Measurements from ENCODE around the gene TPST2. TPM values are rescaled to one million over a fixed set of nuclear protein-coding genes. Genes with fewer than 3 reads are reported as not detected.
A peak's percentile ranks its signal among the peaks of the same experiment; 100 is the strongest.

TPST2 gene
- total and polyA plus RNA-seq, 9 of the 15 experiments (the other 6 are each of a cell fraction or from before 2014, with no cell fraction given) = 14.2 to 123 (median 60.1) TPM

GRCh38 chr22:26547837-26548236, 42.1 kb downstream of the TPST2 start:
- H3K27me3 ChIP-seq (ENCODE audit: control insufficient read depth in 2 of 2, insufficient read depth in 2 of 2, low read length in 2 of 2) = no peaks in the 10 kb centered on the region
- no peak overlapping the region for H3K4me2 ChIP-seq (ENCODE audit: insufficient read depth, low read length)
- POLR2A ChIA-PET = no interaction called here
- H3K79me2 ChIP-seq (ENCODE audit: control insufficient read depth, insufficient read depth, low read length) = peaks cover 91% of the 10 kb centered on the region
- intact Hi-C loops (cut with micrococcal nuclease) (no loop called here), in situ Hi-C loops (cut with MboI) (no loop called here)
- TF ChIP-seq RBM25 (IDR thresholded peaks at IDR 0.05; ENCODE audit: low read depth, low read length, severe bottlenecking) (peak; percentile 64), TAL1 (IDR thresholded peaks at IDR 0.05) (no peak)
- peaks cover 0 to 3% of the 10 kb centered on the region in 2 experiments; a peak in 1 of 5 replicates for H3K4me1 ChIP-seq (replicated peaks in 1 of 2; ENCODE audit: control insufficient read depth in 2 of 2, insufficient read depth in 2 of 2, low read length in 2 of 2)
- H3K9ac ChIP-seq (ENCODE audit: insufficient read depth in 1 of 2, low read depth in 2 of 2, low read length in 2 of 2) = no peak overlapping the region
- WGBS (ENCODE audit: insufficient coverage, low coverage, missing lambda C conversion rate) = 76% methylated on average over 4 of the region's 4 CpGs
- H4K20me1 ChIP-seq (replicated peaks; ENCODE audit: control insufficient read depth, insufficient read depth, low read length) = peaks cover 7% of the 10 kb centered on the region
- H3K36me3 ChIP-seq (ENCODE audit: control insufficient read depth, insufficient read depth, low read length) = peaks cover 79% of the 10 kb centered on the region; the same call in 2 of the 3 replicates
- BruUV-seq (replicated peaks) = no TSS peak
- H3K27ac ChIP-seq (ENCODE audit: extremely low read depth, low read depth, low read length) = no peak overlapping the region
- H3K9me3 ChIP-seq (replicated peaks; ENCODE audit: control insufficient read depth, insufficient read depth, low read depth, low read length) = no peaks in the 10 kb centered on the region
- ATAC-seq (no peak), DNase-seq (ENCODE audit: extremely low read depth in 1 of 4, low spot score in 3 of 4) (no peak), FAIRE-seq (no peak)
- no peak overlapping the region for H2AFZ ChIP-seq (ENCODE audit: low read depth, low read length)
- CTCF ChIA-PET (ENCODE audit: low intra/inter-chr PET ratio) = no interaction called here
- H3K4me3 ChIP-seq = no peak overlapping the region
- H3K9me1 ChIP-seq (ENCODE audit: control insufficient read depth, insufficient read depth, low read length) = peaks cover 4% of the 10 kb centered on the region

GRCh38 chr22:26547426-26547825, 42.5 kb downstream of the TPST2 start:
- peaks cover 92% of the 10 kb centered on the region for H3K79me2 ChIP-seq (ENCODE audit: control insufficient read depth, insufficient read depth, low read length)
- peaks cover 4% of the 10 kb centered on the region for H3K9me1 ChIP-seq (ENCODE audit: control insufficient read depth, insufficient read depth, low read length)
- no TSS peak for BruUV-seq (replicated peaks)
- ChIA-PET POLR2A (no interaction called here), CTCF (ENCODE audit: low intra/inter-chr PET ratio) (no interaction called here)
- no peak overlapping the region for H3K27ac ChIP-seq (ENCODE audit: extremely low read depth, low read depth, low read length)
- in situ Hi-C loops (cut with MboI) = no loop called here
- H4K20me1 ChIP-seq (replicated peaks; ENCODE audit: control insufficient read depth, insufficient read depth, low read length) = peaks cover 6% of the 10 kb centered on the region
- no peak overlapping the region for H3K4me3 ChIP-seq
- 76% methylated on average over 5 of the region's 7 CpGs for WGBS (ENCODE audit: insufficient coverage, low coverage, missing lambda C conversion rate)
- no peaks in the 10 kb centered on the region for H3K27me3 ChIP-seq (ENCODE audit: control insufficient read depth in 2 of 2, insufficient read depth in 2 of 2, low read length in 2 of 2)
- no peak overlapping the region for H3K4me2 ChIP-seq (ENCODE audit: insufficient read depth, low read length)
- no peak overlapping the region for H3K9ac ChIP-seq (ENCODE audit: insufficient read depth in 1 of 2, low read depth in 2 of 2, low read length in 2 of 2)
- no peak for FAIRE-seq
- H2AFZ ChIP-seq (ENCODE audit: low read depth, low read length) = no peak overlapping the region
- ATAC-seq = no peak
- H3K9me3 ChIP-seq (replicated peaks; ENCODE audit: control insufficient read depth, insufficient read depth, low read depth, low read length) = no peaks in the 10 kb centered on the region
- H3K36me3 ChIP-seq (ENCODE audit: control insufficient read depth, insufficient read depth, low read length) = peaks cover 81% of the 10 kb centered on the region; the same call in 2 of the 3 replicates
- intact Hi-C loops (cut with micrococcal nuclease) = no loop called here
- H3K4me1 ChIP-seq (replicated peaks in 1 of 2; ENCODE audit: control insufficient read depth in 2 of 2, insufficient read depth in 2 of 2, low read length in 2 of 2) = peaks cover 0 to 3% of the 10 kb centered on the region in 2 experiments; a peak in 1 of 5 replicates
- DNase-seq (ENCODE audit: extremely low read depth in 1 of 4, low spot score in 3 of 4) = no peak
- no peak for TF ChIP-seq KAT7 (CRISPR knock-in tag; IDR thresholded peaks at IDR 0.05; ENCODE audit: borderline replicate concordance)
- no peak for TF ChIP-seq EP400 (IDR thresholded peaks at IDR 0.05)
- TF ChIP-seq MEF2A (IDR thresholded peaks at IDR 0.05; ENCODE audit: control insufficient read depth, low read depth, low read length) = no peak
- no peak for TF ChIP-seq ZNF274 (IDR thresholded peaks at IDR 0.05; ENCODE audit: borderline replicate concordance, low read depth, low read length)
- TF ChIP-seq, protein P1, sequence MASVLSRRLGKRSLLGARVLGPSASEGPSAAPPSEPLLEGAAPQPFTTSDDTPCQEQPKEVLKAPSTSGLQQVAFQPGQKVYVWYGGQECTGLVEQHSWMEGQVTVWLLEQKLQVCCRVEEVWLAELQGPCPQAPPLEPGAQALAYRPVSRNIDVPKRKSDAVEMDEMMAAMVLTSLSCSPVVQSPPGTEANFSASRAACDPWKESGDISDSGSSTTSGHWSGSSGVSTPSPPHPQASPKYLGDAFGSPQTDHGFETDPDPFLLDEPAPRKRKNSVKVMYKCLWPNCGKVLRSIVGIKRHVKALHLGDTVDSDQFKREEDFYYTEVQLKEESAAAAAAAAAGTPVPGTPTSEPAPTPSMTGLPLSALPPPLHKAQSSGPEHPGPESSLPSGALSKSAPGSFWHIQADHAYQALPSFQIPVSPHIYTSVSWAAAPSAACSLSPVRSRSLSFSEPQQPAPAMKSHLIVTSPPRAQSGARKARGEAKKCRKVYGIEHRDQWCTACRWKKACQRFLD (CRISPR knock-in tag; IDR thresholded peaks at IDR 0.05) = no peak
- TF ChIP-seq HLTF (IDR thresholded peaks at IDR 0.05) = no peak
- no peak for TF ChIP-seq ZNF668 (CRISPR knock-in tag; IDR thresholded peaks at IDR 0.05)
- no peak for TF ChIP-seq ZNF23 (CRISPR knock-in tag; IDR thresholded peaks at IDR 0.05)
- TF ChIP-seq E2F3 (CRISPR knock-in tag; IDR thresholded peaks at IDR 0.05) = no peak
- no peak for TF ChIP-seq CEBPB (tag; IDR thresholded peaks at IDR 0.05)
- no peak for TF ChIP-seq PTBP1 (IDR thresholded peaks at IDR 0.05; ENCODE audit: low read depth, low read length)
- no peak for TF ChIP-seq MCM2 (IDR thresholded peaks at IDR 0.05; ENCODE audit: low read depth)
- no peak for TF ChIP-seq CREB1 (IDR thresholded peaks at IDR 0.05)
- TF ChIP-seq CREB1 (CRISPR knock-in tag; IDR thresholded peaks at IDR 0.05) = no peak
- no peak for TF ChIP-seq TBL1XR1 (IDR thresholded peaks at IDR 0.05; ENCODE audit: low read length in 2 of 2)
- no peak for TF ChIP-seq SAP30 (IDR thresholded peaks at IDR 0.05; ENCODE audit: borderline replicate concordance, insufficient read depth, low read depth, low read length, poor library complexity, severe bottlenecking)
